Body of pancreas (tissue), 4 donors: ENCODE results near the gene AGPAT3.

Source experiments
- POLR2A ChIP-seq, 3 donors: fragments of 450-650 bp; IDR thresholded peaks; one replicate each; pipeline ENCODE4 v1.6.1; 2016; ENCODE audit warnings: antibody characterized with exemption in 3 of 3, mild to moderate bottlenecking in 2 of 3
- TF ChIP-seq, protein P1 (sequence below), 7 experiments: fragments of 450-650 bp in 4 of 7; fragments of 200-600 bp in 3 of 7; sonication (generic) in 3 of 7; IDR thresholded peaks; one replicate each; pipeline ENCODE4 v1.5.1; 2016 to 2019; ENCODE audit warnings: antibody characterized with exemption in 7 of 7

- TF ChIP-seq, protein P1, sequence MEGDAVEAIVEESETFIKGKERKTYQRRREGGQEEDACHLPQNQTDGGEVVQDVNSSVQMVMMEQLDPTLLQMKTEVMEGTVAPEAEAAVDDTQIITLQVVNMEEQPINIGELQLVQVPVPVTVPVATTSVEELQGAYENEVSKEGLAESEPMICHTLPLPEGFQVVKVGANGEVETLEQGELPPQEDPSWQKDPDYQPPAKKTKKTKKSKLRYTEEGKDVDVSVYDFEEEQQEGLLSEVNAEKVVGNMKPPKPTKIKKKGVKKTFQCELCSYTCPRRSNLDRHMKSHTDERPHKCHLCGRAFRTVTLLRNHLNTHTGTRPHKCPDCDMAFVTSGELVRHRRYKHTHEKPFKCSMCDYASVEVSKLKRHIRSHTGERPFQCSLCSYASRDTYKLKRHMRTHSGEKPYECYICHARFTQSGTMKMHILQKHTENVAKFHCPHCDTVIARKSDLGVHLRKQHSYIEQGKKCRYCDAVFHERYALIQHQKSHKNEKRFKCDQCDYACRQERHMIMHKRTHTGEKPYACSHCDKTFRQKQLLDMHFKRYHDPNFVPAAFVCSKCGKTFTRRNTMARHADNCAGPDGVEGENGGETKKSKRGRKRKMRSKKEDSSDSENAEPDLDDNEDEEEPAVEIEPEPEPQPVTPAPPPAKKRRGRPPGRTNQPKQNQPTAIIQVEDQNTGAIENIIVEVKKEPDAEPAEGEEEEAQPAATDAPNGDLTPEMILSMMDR (IDR thresholded peaks at IDR 0.05) = no peak
- TF ChIP-seq POLR2A (IDR thresholded peaks at IDR 0.05) = no peak
Measured at GRCh38 chr21:44003307-44003966, 138.4 kb downstream of the AGPAT3 start.
